Esophagus muscularis mucosa (tissue), 3 donors: Measurements from ENCODE around the gene NR3C2.

ENCODE experiments used
- POLR2A ChIP-seq: fragments of 450-650 bp; IDR thresholded peaks from one replicate; pipeline ENCODE4 v1.6.1; 2017; ENCODE audit warnings: antibody characterized with exemption, moderate library complexity, mild to moderate bottlenecking, low read depth
- TF ChIP-seq, protein P1 (sequence below), 3 experiments: fragments of 200-600 bp in 2 of 3; fragments of 450-650 bp in 1 of 3; sonication (generic) in 2 of 3; IDR thresholded peaks; one replicate each; pipeline ENCODE4 v1.5.1; 2017 to 2019; ENCODE audit warnings: antibody characterized with exemption in 3 of 3, mild to moderate bottlenecking in 2 of 3, moderate library complexity in 1 of 3

DNA sequence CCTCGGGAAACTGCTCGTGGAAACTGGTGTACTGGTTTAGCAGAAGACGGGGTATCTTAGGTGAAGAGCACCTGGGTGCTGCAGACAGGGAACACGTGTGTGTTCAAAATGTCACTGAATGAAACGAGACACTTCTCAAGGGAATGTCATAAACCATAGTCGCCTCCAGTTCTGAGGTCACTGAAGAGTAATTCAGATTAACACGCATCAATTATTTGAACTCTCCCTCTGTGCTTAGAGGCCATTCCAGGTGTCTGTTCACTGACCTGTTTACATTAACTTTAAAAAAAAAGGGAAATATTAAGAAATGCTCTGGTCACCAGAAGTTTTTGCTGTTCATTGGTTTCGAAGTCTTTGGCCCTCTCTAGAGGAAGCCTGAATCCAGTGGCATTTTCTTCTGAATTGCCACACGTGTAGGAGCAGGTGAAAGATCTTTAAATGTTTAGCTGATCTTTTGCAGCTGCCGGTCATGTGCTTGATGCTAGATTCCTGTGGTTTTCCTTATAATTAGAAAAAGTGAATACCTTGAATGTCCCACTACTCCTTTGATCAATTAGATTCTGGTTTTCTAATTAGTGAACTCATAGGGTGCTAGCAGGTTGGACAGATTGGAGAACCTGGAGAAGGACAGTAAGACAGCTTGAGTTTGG, 379.8 kb downstream of the NR3C2 start:
- TF ChIP-seq, protein P1, sequence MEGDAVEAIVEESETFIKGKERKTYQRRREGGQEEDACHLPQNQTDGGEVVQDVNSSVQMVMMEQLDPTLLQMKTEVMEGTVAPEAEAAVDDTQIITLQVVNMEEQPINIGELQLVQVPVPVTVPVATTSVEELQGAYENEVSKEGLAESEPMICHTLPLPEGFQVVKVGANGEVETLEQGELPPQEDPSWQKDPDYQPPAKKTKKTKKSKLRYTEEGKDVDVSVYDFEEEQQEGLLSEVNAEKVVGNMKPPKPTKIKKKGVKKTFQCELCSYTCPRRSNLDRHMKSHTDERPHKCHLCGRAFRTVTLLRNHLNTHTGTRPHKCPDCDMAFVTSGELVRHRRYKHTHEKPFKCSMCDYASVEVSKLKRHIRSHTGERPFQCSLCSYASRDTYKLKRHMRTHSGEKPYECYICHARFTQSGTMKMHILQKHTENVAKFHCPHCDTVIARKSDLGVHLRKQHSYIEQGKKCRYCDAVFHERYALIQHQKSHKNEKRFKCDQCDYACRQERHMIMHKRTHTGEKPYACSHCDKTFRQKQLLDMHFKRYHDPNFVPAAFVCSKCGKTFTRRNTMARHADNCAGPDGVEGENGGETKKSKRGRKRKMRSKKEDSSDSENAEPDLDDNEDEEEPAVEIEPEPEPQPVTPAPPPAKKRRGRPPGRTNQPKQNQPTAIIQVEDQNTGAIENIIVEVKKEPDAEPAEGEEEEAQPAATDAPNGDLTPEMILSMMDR (IDR thresholded peaks at IDR 0.05) = no peak
- no peak for TF ChIP-seq POLR2A
